Measurements from ENCODE around the gene STRN3.
"Not testable (repeated sequence)": the region's sequence is repeated elsewhere in the genome, so short reads cannot be mapped to it uniquely, and the experiment has no call there.

DNA sequence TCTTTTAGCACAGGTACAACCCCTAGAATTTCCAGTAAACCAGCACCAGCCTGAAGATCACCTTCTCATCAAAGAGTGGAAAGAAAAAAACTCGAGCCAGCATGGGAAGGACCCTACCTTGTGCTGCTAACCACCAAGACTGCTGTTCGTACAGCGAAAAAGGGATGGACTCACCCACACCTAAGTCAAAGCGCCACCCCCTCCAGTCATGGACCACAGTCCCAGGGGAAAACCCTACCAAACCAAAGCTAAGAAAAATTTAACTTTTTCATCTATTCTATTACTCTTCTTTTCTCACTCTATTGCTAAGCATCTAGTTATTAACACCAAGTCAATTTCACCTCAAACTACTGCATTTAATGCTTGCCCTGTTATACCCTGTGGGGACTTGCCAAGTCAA lies 56.4 kb downstream of the STRN3 start:
- not testable (repeated sequence) for TF ChIP-seq EZH2 (IDR thresholded peaks at IDR 0.05; ENCODE audit: low read depth, low read length, severe bottlenecking); EGR1 (IDR thresholded peaks at IDR 0.05; ENCODE audit: borderline replicate concordance, low read depth, low read length); RBBP5 (IDR thresholded peaks at IDR 0.05; ENCODE audit: borderline replicate concordance, low read depth, low read length); EP300 (IDR thresholded peaks at IDR 0.05; ENCODE audit: borderline replicate concordance in 1 of 2, low read depth in 2 of 2, low read length in 2 of 2); YY1 (IDR thresholded peaks at IDR 0.05; ENCODE audit: low read depth, low read length)
- TF ChIP-seq, protein P1, sequence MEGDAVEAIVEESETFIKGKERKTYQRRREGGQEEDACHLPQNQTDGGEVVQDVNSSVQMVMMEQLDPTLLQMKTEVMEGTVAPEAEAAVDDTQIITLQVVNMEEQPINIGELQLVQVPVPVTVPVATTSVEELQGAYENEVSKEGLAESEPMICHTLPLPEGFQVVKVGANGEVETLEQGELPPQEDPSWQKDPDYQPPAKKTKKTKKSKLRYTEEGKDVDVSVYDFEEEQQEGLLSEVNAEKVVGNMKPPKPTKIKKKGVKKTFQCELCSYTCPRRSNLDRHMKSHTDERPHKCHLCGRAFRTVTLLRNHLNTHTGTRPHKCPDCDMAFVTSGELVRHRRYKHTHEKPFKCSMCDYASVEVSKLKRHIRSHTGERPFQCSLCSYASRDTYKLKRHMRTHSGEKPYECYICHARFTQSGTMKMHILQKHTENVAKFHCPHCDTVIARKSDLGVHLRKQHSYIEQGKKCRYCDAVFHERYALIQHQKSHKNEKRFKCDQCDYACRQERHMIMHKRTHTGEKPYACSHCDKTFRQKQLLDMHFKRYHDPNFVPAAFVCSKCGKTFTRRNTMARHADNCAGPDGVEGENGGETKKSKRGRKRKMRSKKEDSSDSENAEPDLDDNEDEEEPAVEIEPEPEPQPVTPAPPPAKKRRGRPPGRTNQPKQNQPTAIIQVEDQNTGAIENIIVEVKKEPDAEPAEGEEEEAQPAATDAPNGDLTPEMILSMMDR (IDR thresholded peaks at IDR 0.05; ENCODE audit: control extremely low read depth in 1 of 3, insufficient read depth in 1 of 3, low read depth in 1 of 3, low read length in 3 of 3) = not testable (repeated sequence)

Measured in H1 (cell line).